ENCODE measurements around the gene ACSL4.

Gene ACSL4
- 349 to 1,018 (median 593) reads per million in 17 experiments for total RNA-seq

GRCh38 chrX:109732807-109733612, at the start of gene ACSL4:
ACSL4 (minus strand) TSS chrX:109733257; CDS start chrX:109683363, 49,894 bp downstream.
- peak; percentile 91 to 96 (median 93) for DNase-seq

GRCh38 chrX:109777749-109778148, 44.7 kb upstream of the ACSL4 start:
- DNase-seq, result no peak

GRCh38 chrX:109776986-109777385, 43.9 kb upstream of the ACSL4 start:
- no peak for DNase-seq

GRCh38 chrX:109776432-109776831, 43.4 kb upstream of the ACSL4 start:
- no peak for DNase-seq

- DNase-seq, result no peak
Measured at GRCh38 chrX:109775386-109775785, 42.3 kb upstream of the ACSL4 start.

GRCh38 chrX:109774706-109775105, 41.6 kb upstream of the ACSL4 start:
- DNase-seq, result peak; percentile 47 to 84 (median 68)

- DNase-seq, result no peak
Measured at GRCh38 chrX:109774136-109774535, 41.1 kb upstream of the ACSL4 start.

GRCh38 chrX:109773374-109773773, 40.3 kb upstream of the ACSL4 start:
- DNase-seq, result no peak

- DNase-seq, result no peak
Measured at GRCh38 chrX:109770780-109771179, 37.7 kb upstream of the ACSL4 start.

- no peak for DNase-seq
Measured at GRCh38 chrX:109760922-109761250, 27.8 kb upstream of the ACSL4 start.

GRCh38 chrX:109760209-109760921, 27.3 kb upstream of the ACSL4 start:
- no peak for DNase-seq

GRCh38 chrX:109753256-109753655, 20.2 kb upstream of the ACSL4 start:
- DNase-seq, result no peak

GRCh38 chrX:109751698-109752097, 18.6 kb upstream of the ACSL4 start:
- DNase-seq, result no peak

- DNase-seq, result no peak
Measured at GRCh38 chrX:109749207-109749606, 16.1 kb upstream of the ACSL4 start.

- no peak for DNase-seq
Measured at GRCh38 chrX:109747681-109748080, 14.6 kb upstream of the ACSL4 start.

- no peak for DNase-seq
Measured at GRCh38 chrX:109742722-109743121, 9.7 kb upstream of the ACSL4 start.

GRCh38 chrX:109740896-109741295, 7.8 kb upstream of the ACSL4 start:
- peak in 3 of 4 experiments; percentile 36 to 47 (median 40) for DNase-seq

- peak in 3 of 4 experiments; percentile 13 to 25 (median 20) for DNase-seq
Measured at GRCh38 chrX:109740433-109740809, 7.4 kb upstream of the ACSL4 start.

- DNase-seq, result peak; percentile 48 to 79 (median 64)
Measured at GRCh38 chrX:109739625-109740432, 6.8 kb upstream of the ACSL4 start.

GRCh38 chrX:109735202-109735744, 2.2 kb upstream of the ACSL4 start:
- DNase-seq, result peak in 2 of 4 experiments; percentile 20 to 28

GRCh38 chrX:109733613-109734083, 591 bp upstream of the ACSL4 start:
- DNase-seq, result no peak

- peak in 3 of 4 experiments; percentile 36 to 57 (median 56) for DNase-seq
Measured at GRCh38 chrX:109732017-109732801, 848 bp downstream of the ACSL4 start.
